ENCODE data around the gene NPB.
A peak's percentile ranks its signal among the peaks of the same experiment; 100 is the strongest.

NPB gene

GRCh38 chr17:81907219-81908145 is 5.4 kb downstream of the NPB start:
- no peak overlapping the region for H3K27ac ChIP-seq (ENCODE audit: extremely low read depth, low read depth, low read length)
- POLR2A ChIA-PET, result interaction anchor here (1.6 kb wide), 1 partner anchor 11 kb away, joined by 3 read pairs; no protein-coding TSS in a partner anchor
- peaks cover 0 to 63% of the 10 kb centered on the region in 2 experiments; a peak in 1 of 3 replicates for H3K36me3 ChIP-seq (ENCODE audit: control insufficient read depth in 2 of 2, insufficient read depth in 1 of 2, low read length in 2 of 2)
- peaks cover 7% of the 10 kb centered on the region for H3K4me1 ChIP-seq (ENCODE audit: control insufficient read depth, insufficient read depth, low read length)
- no peaks in the 10 kb centered on the region for H3K9me3 ChIP-seq (ENCODE audit: control insufficient read depth, insufficient read depth, low read depth, low read length)
- TF ChIP-seq ZNF600 (tag by site-specific recombination; IDR thresholded peaks at IDR 0.05), result peak; percentile 34; the same call in 1 of the 2 replicates
- TF ChIP-seq ZNF433 (tag by site-specific recombination; IDR thresholded peaks at IDR 0.05; ENCODE audit: low read depth), result no peak
- TF ChIP-seq CTCF (tag by site-specific recombination; IDR thresholded peaks at IDR 0.05), result peak; percentile 21; the same call in 1 of the 2 replicates
- CTCF ChIA-PET, result interaction anchor here (0.6 to 1.0 kb wide), 3 partner anchors 10 to 144 kb away, joined by 3 read pairs; partner anchors contain the start of genes GPS1 and RFNG
- no peak overlapping the region for H3K4me3 ChIP-seq (ENCODE audit: low read depth, low read length)

GRCh38 chr17:81908793-81909192 is 6.8 kb downstream of the NPB start:
- CTCF ChIA-PET, result interaction anchor here (0.7 kb wide), 1 partner anchor 141 kb away, joined by 4 read pairs; no protein-coding TSS in a partner anchor

GRCh38 chr17:81909231-81909630 is 7.2 kb downstream of the NPB start:
- ChIA-PET CTCF (interaction anchor here (0.7 kb wide), 1 partner anchor 141 kb away, joined by 4 read pairs; no protein-coding TSS in a partner anchor), POLR2A (interaction anchor here (1.1 to 1.6 kb wide), 5 partner anchors 8 to 76 kb away, joined by 3 to 4 read pairs (median 3); partner anchors contain the start of gene MCRIP1)
- H3K4me3 ChIP-seq (ENCODE audit: low read depth, low read length), result no peak overlapping the region
- H3K4me1 ChIP-seq (ENCODE audit: control insufficient read depth, insufficient read depth, low read length), result peaks cover 7% of the 10 kb centered on the region
- peaks cover 0 to 74% of the 10 kb centered on the region in 2 experiments; a peak in 1 of 3 replicates for H3K36me3 ChIP-seq (ENCODE audit: control insufficient read depth in 2 of 2, insufficient read depth in 1 of 2, low read length in 2 of 2)
- no peaks in the 10 kb centered on the region for H3K9me3 ChIP-seq (ENCODE audit: control insufficient read depth, insufficient read depth, low read depth, low read length)
- no peak overlapping the region for H3K27ac ChIP-seq (ENCODE audit: extremely low read depth, low read depth, low read length)
- TF ChIP-seq ZSCAN5A (tag by site-specific recombination; IDR thresholded peaks at IDR 0.05) (no peak), EGR2 (tag by site-specific recombination; IDR thresholded peaks at IDR 0.05; ENCODE audit: low read depth) (0 out of 2 replicates have a peak, but pooled peaks have one; percentile 18), ZFHX2 (tag by site-specific recombination; conservative IDR thresholded peaks at IDR 0.05) (peak; percentile 47), BCL11B (tag by site-specific recombination; IDR thresholded peaks at IDR 0.05; ENCODE audit: low read depth) (no peak), ZNF133 (tag by site-specific recombination; IDR thresholded peaks at IDR 0.05) (no peak), HIC1 (tag by site-specific recombination; IDR thresholded peaks at IDR 0.05) (no peak), ZNF184 (tag by site-specific recombination; IDR thresholded peaks at IDR 0.05) (no peak)

More at GRCh38 chr17:81908793-81909192, 6.8 kb downstream of the NPB start:
- Histone ChIP-seq H3K4me3 (ENCODE audit: low read depth, low read length) (no peak overlapping the region), H3K9me3 (ENCODE audit: control insufficient read depth, insufficient read depth, low read depth, low read length) (no peaks in the 10 kb centered on the region), H3K27ac (ENCODE audit: extremely low read depth, low read depth, low read length) (no peak overlapping the region), H3K36me3 (ENCODE audit: control insufficient read depth in 2 of 2, insufficient read depth in 1 of 2, low read length in 2 of 2) (peaks cover 0 to 72% of the 10 kb centered on the region in 2 experiments; a peak in 1 of 3 replicates), H3K4me1 (ENCODE audit: control insufficient read depth, insufficient read depth, low read length) (peaks cover 7% of the 10 kb centered on the region)
- POLR2A ChIA-PET, result interaction anchor here (1.1 to 1.6 kb wide), 4 partner anchors 7 to 75 kb away, joined by 3 to 4 read pairs (median 3); partner anchors contain the start of gene MCRIP1
- no peak for TF ChIP-seq ZNF776 (tag by site-specific recombination; IDR thresholded peaks at IDR 0.05; ENCODE audit: borderline replicate concordance)
- no peak for TF ChIP-seq ZNF791 (tag by site-specific recombination; IDR thresholded peaks at IDR 0.05)
- no peak for TF ChIP-seq ZNF366 (tag by site-specific recombination; conservative IDR thresholded peaks at IDR 0.05)
- TF ChIP-seq ZBTB26 (tag by site-specific recombination; optimal IDR thresholded peaks at IDR 0.05), result no peak
- TF ChIP-seq ZBTB49 (tag by site-specific recombination; IDR thresholded peaks at IDR 0.05; ENCODE audit: low read depth), result no peak
